ENCODE measurements around the gene IREB2.

IREB2 gene, protein sequence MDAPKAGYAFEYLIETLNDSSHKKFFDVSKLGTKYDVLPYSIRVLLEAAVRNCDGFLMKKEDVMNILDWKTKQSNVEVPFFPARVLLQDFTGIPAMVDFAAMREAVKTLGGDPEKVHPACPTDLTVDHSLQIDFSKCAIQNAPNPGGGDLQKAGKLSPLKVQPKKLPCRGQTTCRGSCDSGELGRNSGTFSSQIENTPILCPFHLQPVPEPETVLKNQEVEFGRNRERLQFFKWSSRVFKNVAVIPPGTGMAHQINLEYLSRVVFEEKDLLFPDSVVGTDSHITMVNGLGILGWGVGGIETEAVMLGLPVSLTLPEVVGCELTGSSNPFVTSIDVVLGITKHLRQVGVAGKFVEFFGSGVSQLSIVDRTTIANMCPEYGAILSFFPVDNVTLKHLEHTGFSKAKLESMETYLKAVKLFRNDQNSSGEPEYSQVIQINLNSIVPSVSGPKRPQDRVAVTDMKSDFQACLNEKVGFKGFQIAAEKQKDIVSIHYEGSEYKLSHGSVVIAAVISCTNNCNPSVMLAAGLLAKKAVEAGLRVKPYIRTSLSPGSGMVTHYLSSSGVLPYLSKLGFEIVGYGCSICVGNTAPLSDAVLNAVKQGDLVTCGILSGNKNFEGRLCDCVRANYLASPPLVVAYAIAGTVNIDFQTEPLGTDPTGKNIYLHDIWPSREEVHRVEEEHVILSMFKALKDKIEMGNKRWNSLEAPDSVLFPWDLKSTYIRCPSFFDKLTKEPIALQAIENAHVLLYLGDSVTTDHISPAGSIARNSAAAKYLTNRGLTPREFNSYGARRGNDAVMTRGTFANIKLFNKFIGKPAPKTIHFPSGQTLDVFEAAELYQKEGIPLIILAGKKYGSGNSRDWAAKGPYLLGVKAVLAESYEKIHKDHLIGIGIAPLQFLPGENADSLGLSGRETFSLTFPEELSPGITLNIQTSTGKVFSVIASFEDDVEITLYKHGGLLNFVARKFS

DNA sequence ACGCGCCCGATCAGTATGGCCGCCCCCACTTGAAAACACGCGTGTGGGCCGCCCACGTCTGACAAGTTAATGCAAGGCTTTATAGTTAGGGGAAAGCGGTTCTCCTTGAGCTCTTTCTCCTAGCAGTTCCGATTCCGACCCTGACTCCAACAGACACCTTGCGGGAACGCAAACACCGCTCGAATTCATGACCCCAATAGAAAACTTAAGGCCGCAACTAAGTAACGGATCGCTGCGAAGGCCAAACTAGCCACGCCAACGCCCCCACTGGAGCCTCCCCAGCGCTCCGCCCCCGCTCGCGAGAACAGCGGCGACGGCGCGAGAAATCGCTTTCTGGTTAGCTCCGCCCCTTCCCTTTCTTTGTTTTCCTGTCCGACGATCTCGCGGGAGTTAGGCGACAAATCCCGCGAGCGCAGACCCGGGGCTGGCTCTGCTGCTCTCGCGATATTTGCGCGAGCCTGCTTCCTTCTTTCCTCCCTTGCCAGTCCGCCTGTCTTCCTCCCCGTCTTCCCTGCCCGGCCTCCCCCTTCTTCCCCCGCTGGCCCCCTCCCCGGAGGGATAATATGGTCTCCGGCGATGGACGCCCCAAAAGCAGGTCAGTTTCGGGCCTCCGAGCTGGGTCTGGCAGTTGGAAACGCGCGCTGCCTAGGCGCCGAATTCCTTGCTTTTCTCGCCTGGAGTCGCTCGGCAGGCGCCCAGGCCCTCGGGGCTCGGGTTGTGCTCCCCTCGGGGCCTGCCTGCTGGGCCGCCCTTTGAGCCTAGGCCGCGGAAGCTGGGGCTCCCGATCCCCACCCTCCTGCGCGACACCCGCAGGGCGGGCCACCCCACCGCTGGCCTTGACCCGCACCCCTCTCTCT lies at the start of gene IREB2:
IREB2 (plus strand) TSS at position 455 of the 857 bp plus-strand sequence; CDS start at position 577, 122 bp downstream.
- TF ChIP-seq GATA1 (IDR thresholded peaks at IDR 0.05; ENCODE audit: low read depth, low read length): no peak
- peak; percentile 86 for TF ChIP-seq POLR2A (IDR thresholded peaks at IDR 0.05; ENCODE audit: low read length)
- peak; percentile 99 for DNase-seq

DNA sequence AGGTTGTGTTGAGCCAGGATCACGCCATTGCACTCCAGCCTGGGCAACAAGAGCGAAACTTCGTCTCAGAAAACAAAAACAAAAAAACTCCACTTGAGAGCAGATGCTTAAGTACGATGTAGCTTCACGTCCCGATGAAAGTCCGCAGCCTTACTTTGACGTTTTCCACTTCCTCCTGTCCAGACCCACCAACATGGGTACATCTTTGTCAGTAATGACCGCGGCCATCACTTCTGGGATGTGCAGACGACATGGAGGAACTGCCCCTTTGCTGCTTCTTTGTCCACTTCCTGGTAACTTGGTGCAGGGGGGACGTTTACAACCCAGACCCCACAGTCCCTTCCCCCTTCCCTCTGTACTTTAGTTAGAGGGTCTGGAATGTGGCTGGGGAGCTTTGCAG lies 49.2 kb upstream of the IREB2 start:
- no peak for TF ChIP-seq POLR2A (IDR thresholded peaks at IDR 0.05; ENCODE audit: low read length)
- no peak for TF ChIP-seq GATA1 (IDR thresholded peaks at IDR 0.05; ENCODE audit: low read depth, low read length)
- no peak for DNase-seq

DNA sequence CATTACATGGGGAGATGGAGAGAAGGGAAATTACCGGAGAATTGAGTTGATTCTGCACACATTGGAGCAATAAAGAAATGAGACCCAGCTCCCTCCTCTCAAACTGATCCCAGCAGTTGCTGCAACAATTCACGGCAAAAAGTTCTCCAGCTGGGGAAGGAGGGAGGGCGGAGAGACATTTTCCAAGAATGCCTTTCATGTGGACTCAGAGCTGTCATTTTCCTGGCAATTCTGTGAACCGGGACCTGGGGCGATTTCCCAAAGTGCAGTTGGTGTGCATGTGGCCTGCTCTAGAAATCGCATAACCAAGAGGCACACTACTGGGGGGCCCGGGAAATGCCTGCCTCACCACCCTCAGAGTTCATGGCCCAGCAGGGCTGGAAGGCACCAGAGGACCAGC lies 48.7 kb upstream of the IREB2 start:
- no peak for DNase-seq
- TF ChIP-seq POLR2A (IDR thresholded peaks at IDR 0.05; ENCODE audit: low read length) (no peak), GATA1 (IDR thresholded peaks at IDR 0.05; ENCODE audit: low read depth, low read length) (no peak)

DNA sequence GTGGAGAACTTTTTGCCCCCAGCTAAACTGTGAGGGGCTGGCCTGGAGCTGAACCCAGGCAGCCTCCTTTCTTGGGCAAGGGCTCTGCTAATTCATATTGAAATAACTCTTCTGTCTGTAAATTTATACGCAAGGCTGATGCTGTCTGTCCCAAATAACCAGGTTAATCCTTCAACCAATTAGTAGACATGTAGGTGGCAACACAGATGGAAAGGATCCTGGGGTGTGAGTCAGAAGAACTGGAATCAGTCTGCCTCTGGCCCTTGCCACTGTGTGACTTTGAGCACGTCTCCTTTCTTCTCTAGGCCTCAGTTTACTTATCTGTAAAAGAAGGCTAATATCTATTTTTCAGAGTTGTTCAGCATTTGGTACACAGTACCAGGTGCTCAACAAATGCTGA lies 48.3 kb upstream of the IREB2 start:
- no peak for TF ChIP-seq POLR2A (IDR thresholded peaks at IDR 0.05; ENCODE audit: low read length)
- no peak for TF ChIP-seq GATA1 (IDR thresholded peaks at IDR 0.05; ENCODE audit: low read depth, low read length)
- no peak for DNase-seq

DNA sequence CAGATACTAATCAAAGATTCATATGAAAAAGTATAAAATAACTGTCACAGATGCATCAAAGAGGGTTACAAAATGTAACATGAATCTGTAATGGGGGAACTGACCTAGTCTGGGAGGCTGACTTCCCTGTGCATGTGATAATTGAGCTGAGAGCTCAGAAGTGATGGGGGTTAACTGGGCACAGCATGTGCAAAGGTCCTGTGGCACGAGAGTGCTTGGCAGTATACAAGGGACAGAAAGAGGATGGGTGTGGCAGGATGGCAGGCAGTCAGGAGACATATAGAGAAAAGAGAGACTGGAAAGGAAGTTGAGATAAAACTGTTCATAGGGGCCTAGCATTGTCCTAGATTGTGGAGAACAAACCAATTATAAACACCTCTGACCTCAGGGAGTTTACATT lies 47.8 kb upstream of the IREB2 start:
- no peak for DNase-seq
- TF ChIP-seq GATA1 (IDR thresholded peaks at IDR 0.05; ENCODE audit: low read depth, low read length) (no peak), POLR2A (IDR thresholded peaks at IDR 0.05; ENCODE audit: low read length) (no peak)

DNA sequence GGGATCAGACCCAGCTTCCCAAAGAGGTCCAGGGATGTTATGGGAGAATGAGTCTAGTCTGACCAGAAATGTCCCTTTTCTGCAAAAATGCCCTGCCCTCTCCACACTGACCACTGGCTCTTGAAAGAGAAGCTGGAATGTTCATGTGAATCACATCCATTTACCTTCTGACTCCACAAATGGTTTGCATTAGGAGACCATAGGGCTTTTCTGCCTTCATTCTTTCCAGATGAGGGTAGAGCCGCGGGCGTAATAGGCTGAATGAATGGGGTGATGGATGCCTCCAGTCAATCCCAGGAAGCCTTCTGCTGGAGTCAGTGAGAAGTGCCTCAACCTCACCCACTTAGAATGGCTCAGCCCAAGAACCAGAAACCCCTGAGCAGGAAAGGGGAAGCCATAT lies 47.2 kb upstream of the IREB2 start:
- no peak for TF ChIP-seq POLR2A (IDR thresholded peaks at IDR 0.05; ENCODE audit: low read length)
- TF ChIP-seq GATA1 (IDR thresholded peaks at IDR 0.05; ENCODE audit: low read depth, low read length): no peak
- no peak for DNase-seq

DNA sequence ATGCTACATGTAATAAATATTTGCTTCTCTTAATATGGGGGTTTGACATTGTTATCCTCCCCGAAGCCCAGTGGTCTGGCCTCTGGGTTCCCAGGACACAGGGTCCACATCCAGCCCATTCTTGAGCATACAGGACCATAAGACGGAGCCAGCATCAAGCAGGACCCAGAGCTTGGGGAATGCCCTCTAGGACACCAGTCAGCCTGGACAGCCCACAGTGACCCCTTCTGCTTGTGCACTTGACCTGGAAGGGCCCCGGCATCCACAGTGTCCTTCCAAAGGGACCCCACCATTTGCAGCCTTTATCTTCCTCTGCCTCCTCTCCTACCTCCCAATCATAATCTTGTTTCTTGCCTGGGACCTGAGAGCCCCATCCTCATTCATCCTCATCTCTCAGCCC lies 46.2 kb upstream of the IREB2 start:
- TF ChIP-seq POLR2A (IDR thresholded peaks at IDR 0.05; ENCODE audit: low read length) (no peak), GATA1 (IDR thresholded peaks at IDR 0.05; ENCODE audit: low read depth, low read length) (no peak)
- no peak for DNase-seq

DNA sequence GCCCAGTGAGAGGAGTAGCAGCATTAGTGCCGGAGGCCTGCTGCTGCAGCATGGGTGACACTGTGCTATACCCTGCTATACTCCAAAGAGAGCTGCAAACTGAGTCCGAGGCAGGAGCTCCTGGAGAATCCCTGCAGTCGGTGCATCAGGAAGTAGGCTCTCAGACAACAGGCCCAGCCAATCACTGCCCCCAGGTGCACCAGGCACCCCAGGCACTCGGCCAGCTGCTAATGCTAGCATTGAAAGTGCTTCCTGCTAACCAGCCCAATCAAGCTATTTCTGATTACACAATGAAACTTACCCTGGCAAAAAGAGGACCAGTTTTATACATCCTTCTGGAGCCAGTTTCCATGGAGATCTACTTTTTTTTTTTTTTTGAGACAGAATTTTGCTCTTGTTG lies 45.6 kb upstream of the IREB2 start:
- TF ChIP-seq POLR2A (IDR thresholded peaks at IDR 0.05; ENCODE audit: low read length) (no peak), GATA1 (IDR thresholded peaks at IDR 0.05; ENCODE audit: low read depth, low read length) (no peak)
- DNase-seq: no peak

DNA sequence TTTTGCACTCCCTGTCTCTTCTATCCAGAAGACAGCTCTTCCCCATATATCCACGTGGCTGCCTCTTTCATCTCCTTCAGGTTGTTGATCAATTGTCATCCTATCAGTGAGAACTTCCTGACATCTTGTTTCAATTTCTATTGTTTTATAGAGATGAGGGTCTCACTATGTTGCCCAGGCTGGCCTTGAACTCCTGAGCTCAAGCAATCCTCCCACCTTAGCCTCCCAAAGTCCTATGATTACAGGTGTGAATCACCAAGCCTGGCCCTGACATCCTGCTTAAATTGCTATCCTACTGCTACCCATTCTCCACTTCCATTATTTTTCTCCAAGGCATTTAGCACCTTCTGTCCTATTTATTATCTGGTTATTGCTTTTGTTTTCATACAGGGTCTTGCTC lies 44.9 kb upstream of the IREB2 start:
- no peak for TF ChIP-seq POLR2A (IDR thresholded peaks at IDR 0.05; ENCODE audit: low read length)
- TF ChIP-seq GATA1 (IDR thresholded peaks at IDR 0.05; ENCODE audit: low read depth, low read length): no peak
- no peak for DNase-seq

DNA sequence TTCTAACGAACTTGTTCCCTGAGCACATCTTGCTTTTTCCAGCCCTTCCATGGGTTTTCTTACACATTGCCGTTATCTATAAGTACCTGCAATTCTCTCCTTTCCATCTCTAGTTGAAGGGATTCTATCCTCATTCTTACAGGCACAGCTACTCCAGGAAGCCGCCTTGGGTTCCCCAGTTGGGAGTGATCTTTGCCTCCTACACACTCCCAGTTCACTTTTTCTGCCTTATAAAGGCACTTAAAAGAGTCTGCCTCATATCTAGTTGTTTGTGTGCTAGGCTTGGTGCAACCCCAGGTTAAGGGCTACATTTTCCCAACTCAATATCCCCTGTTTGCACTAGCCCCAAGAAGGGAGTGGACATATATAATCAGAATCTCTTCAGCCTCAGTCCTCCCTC lies 44.0 kb upstream of the IREB2 start:
- TF ChIP-seq GATA1 (IDR thresholded peaks at IDR 0.05; ENCODE audit: low read depth, low read length) (no peak), POLR2A (IDR thresholded peaks at IDR 0.05; ENCODE audit: low read length) (no peak)
- DNase-seq: no peak

DNA sequence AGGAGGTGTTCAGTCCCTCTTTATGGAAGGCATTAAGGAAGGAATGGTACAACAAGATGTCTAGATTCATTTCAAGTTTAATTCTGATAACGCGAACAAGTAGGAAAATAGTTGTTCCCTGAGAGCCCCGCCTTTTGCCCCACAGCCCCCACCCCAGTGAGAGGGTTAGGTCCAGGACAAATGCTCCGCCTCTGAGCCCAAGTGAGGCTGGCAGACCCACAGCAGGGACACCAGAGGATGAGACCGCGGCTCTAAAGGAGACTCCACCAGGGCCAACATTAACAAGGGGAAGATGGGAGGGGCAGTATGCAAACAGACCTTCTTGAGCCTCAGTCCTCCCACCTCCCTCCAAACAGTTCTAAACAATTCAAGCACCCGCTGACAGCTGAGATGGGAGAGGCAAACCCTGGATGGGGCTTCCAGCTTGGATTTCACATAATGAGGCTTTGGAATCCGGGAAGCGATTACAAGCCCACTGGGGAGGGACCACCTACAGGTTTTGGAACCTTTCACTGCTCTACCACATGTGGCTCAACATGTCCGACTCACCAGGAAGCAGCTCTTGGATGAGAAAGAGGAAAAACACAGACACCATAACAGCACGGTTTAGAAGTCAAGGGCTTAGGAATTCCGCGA lies 42.9 kb upstream of the IREB2 start:
- TF ChIP-seq POLR2A (IDR thresholded peaks at IDR 0.05; ENCODE audit: low read length): no peak
- TF ChIP-seq GATA1 (IDR thresholded peaks at IDR 0.05; ENCODE audit: low read depth, low read length): no peak

DNA sequence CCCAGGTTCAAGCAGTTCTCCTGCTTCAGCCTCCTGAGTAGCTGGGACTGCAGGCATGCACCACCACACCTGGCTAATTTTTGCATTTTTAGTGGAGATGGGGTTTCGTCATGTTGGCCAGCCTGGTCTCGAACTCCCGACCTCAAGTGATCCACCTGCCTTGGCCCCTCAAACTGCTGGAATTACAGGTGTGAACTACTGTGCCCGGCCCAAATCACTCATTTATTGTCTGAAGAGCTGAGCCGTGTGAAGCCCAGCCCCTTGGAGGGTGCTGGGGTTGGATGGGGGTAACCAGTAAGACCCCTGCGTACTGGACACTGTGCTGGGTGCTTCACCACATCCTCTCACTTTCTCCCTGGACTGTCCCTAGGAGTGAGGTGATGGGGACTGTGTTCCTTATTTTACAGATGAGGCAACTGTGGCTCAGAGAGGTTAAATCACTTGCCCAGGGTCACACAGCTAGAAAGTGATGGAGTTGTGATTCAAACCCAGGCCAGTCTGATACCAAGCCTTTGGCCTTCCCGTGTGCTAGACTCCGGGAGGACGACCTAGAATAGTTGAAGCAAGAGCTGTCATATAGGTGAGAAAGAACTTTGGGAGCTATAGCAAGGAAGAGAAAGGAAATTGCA lies 41.7 kb upstream of the IREB2 start:
- TF ChIP-seq GATA1 (IDR thresholded peaks at IDR 0.05; ENCODE audit: low read depth, low read length) (no peak), POLR2A (IDR thresholded peaks at IDR 0.05; ENCODE audit: low read length) (no peak)
- DNase-seq: no peak

More for the DNA sequence above, 42.9 kb upstream of the IREB2 start:
- no peak for DNase-seq

DNA sequence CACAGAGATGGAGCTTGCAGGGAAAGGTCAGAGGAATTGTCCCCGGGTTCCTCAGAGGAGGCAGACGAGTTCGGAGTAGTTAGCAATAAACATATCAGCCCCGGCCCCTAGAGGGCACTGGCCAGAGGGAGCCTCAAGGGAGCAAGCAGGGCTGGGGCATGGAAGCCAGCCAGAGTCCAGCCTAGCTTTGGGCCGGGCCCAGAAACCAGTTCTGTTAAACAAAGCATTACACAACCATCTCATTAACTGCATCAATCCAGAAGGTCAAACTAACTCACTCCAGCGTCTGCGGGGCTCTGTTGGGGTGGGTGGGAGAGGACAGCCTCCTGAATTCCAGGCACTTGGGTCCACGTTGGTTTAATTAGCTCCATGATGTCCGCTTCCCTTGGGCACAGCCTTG lies 41.0 kb upstream of the IREB2 start:
- peak; percentile 11 to 12 for DNase-seq
- TF ChIP-seq POLR2A (IDR thresholded peaks at IDR 0.05; ENCODE audit: low read length) (no peak), GATA1 (IDR thresholded peaks at IDR 0.05; ENCODE audit: low read depth, low read length) (no peak)

Data from erythroblast (primary cell).